ENCODE measurements around the gene FIG4.
"Not testable (repeated sequence)": the region's sequence is repeated elsewhere in the genome, so short reads cannot be mapped to it uniquely, and the experiment has no call there.

The FIG4 gene

GRCh38 chr6:109793021-109793420 is 101.9 kb downstream of the FIG4 start:
- no peak for DNase-seq (ENCODE audit: extremely low read depth in 1 of 2, low read depth in 1 of 2)

- DNase-seq (ENCODE audit: extremely low read depth in 1 of 2, low read depth in 1 of 2), result no peak
Observed at GRCh38 chr6:109793792-109794191, 102.7 kb downstream of the FIG4 start.

GRCh38 chr6:109794201-109794923 is 103.3 kb downstream of the FIG4 start:
- no peak for DNase-seq (ENCODE audit: extremely low read depth in 1 of 2, low read depth in 1 of 2)

GRCh38 chr6:109795994-109796555 is 105.0 kb downstream of the FIG4 start:
- no peak for DNase-seq (ENCODE audit: extremely low read depth in 1 of 2, low read depth in 1 of 2)

- no peak for DNase-seq (ENCODE audit: extremely low read depth in 1 of 2, low read depth in 1 of 2)
Observed at GRCh38 chr6:109799129-109799528, 108.0 kb downstream of the FIG4 start.

- no peak for DNase-seq (ENCODE audit: extremely low read depth in 1 of 2, low read depth in 1 of 2)
Observed at GRCh38 chr6:109799664-109800063, 108.6 kb downstream of the FIG4 start.

GRCh38 chr6:109800771-109801170 is 109.7 kb downstream of the FIG4 start:
- no peak for DNase-seq (ENCODE audit: extremely low read depth in 1 of 2, low read depth in 1 of 2)

- no peak for DNase-seq (ENCODE audit: extremely low read depth in 1 of 2, low read depth in 1 of 2)
Observed at GRCh38 chr6:109801794-109802193, 110.7 kb downstream of the FIG4 start.

GRCh38 chr6:109804020-109804419 is 112.9 kb downstream of the FIG4 start:
- DNase-seq (ENCODE audit: extremely low read depth in 1 of 2, low read depth in 1 of 2), result no peak

GRCh38 chr6:109807881-109808280 is 116.8 kb downstream of the FIG4 start:
- no peak for DNase-seq (ENCODE audit: extremely low read depth in 1 of 2, low read depth in 1 of 2)

- no peak for DNase-seq (ENCODE audit: extremely low read depth in 1 of 2, low read depth in 1 of 2)
Observed at GRCh38 chr6:109808837-109809236, 117.7 kb downstream of the FIG4 start.

- no peak for DNase-seq (ENCODE audit: extremely low read depth in 1 of 2, low read depth in 1 of 2)
Observed at GRCh38 chr6:109815054-109815453, 124.0 kb downstream of the FIG4 start.

GRCh38 chr6:109816452-109817374 is 125.6 kb downstream of the FIG4 start:
- no peak for DNase-seq (ENCODE audit: extremely low read depth in 1 of 2, low read depth in 1 of 2)

- no peak for DNase-seq (ENCODE audit: extremely low read depth in 1 of 2, low read depth in 1 of 2)
Observed at GRCh38 chr6:109820706-109821350, 129.7 kb downstream of the FIG4 start.

GRCh38 chr6:109821428-109821827 is 130.3 kb downstream of the FIG4 start:
- DNase-seq (ENCODE audit: extremely low read depth in 1 of 2, low read depth in 1 of 2), result no peak

- DNase-seq (ENCODE audit: extremely low read depth in 1 of 2, low read depth in 1 of 2), result no peak
Observed at GRCh38 chr6:109824105-109824504, 133.0 kb downstream of the FIG4 start.

GRCh38 chr6:109826551-109826950 is 135.5 kb downstream of the FIG4 start:
- DNase-seq (ENCODE audit: extremely low read depth in 1 of 2, low read depth in 1 of 2), result no peak

- not testable (repeated sequence) for DNase-seq (ENCODE audit: extremely low read depth in 1 of 2, low read depth in 1 of 2)
Observed at GRCh38 chr6:109831352-109831751, 140.3 kb downstream of the FIG4 start.

- DNase-seq (ENCODE audit: extremely low read depth in 1 of 2, low read depth in 1 of 2), result no peak
Observed at GRCh38 chr6:109834131-109834530, 143.0 kb downstream of the FIG4 start.

GRCh38 chr6:109834595-109835437 is 143.7 kb downstream of the FIG4 start:
- no peak for DNase-seq (ENCODE audit: extremely low read depth in 1 of 2, low read depth in 1 of 2)

Measured in stimulated activated CD8-positive, alpha-beta memory T cell treated with anti-CD3 and anti-CD28 coated beads, Interleukin-7, amount 100 ng/mL, for 48 hours (primary cell).